ENCODE data around the gene DAPK3. TPM values are rescaled to one million over a fixed set of nuclear protein-coding genes. Genes with fewer than 3 reads are reported as not detected.
A peak's percentile ranks its signal among the peaks of the same experiment; 100 is the strongest.
"Not testable (repeated sequence)": the region's sequence is repeated elsewhere in the genome, so short reads cannot be mapped to it uniquely, and the experiment has no call there.

DAPK3 gene
- total RNA-seq, 4 donors from 2014 or later: 75.6 to 90.9 (median 82.2) TPM

DNA sequence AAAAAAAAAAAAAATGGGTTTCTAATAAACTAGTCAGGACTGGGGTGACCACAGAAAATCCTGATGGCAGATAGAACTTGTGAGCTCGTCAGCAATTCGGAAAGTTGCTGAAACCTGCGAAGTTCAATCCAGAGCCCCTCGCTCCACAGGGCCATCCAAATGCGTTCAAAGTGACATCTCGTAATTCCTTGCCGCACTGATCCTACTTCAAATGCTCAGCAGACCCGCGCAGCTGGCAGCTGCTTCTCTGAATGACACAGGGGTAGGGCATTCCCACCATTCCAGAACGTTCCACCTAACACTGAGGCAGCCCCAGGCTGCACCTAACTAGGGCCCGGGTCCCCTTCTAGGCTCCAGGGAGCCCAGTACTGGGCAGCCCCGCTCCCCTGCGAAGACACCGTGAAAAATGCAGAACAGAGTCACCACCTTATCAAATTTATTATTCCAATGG is 4.8 kb upstream of the DAPK3 start:
- 80 to 81% methylated on average over 14 of the region's 14 CpGs for WGBS, 2 donors
- no peak for TF ChIP-seq CTCF (IDR thresholded peaks at IDR 0.05)
- no peak for TF ChIP-seq POLR2A (IDR thresholded peaks at IDR 0.05)
- no peak overlapping the region for H3K4me3 ChIP-seq (ENCODE audit: low read depth, poor library complexity, severe bottlenecking)
- DNase-seq (ENCODE audit: low spot score in 2 of 2): no peak
- intact Hi-C loops (cut with DNase I; ENCODE audit: low total_unique reads): no loop called here

DNA sequence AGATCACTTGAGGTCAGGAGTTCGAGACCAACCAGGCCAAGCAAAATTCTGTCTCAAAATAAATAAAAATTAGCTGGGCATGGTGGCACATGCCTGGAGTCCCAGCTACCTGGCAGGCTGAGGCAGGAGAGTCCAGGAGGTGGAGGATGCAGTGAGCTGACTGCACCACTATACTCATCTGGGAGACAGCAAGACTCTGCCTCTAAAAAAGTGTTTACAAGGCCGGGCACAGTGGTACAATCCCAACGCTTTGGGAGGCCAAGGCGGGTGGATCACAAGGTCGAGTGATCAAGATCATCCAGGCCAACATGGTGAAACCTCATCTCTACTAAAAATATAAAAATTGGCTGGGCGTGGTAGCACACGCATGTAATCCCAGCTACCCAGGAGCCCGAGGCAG is 4.2 kb upstream of the DAPK3 start:
- 70 to 88% methylated on average over 8 of the region's 8 CpGs for WGBS, 2 donors
- no peak for DNase-seq (ENCODE audit: low spot score in 2 of 2)
- no peak overlapping the region for H3K4me3 ChIP-seq (ENCODE audit: low read depth, poor library complexity, severe bottlenecking)
- TF ChIP-seq POLR2A (IDR thresholded peaks at IDR 0.05) (no peak), CTCF (IDR thresholded peaks at IDR 0.05) (no peak)
- intact Hi-C loops (cut with DNase I; ENCODE audit: low total_unique reads): no loop called here

- peak overlapping the region; percentile 97 for H3K4me3 ChIP-seq (ENCODE audit: low read depth, poor library complexity, severe bottlenecking)
- TF ChIP-seq CTCF (IDR thresholded peaks at IDR 0.05) (no peak), POLR2A (IDR thresholded peaks at IDR 0.05) (no peak)
- peak in 1 of 2 donors; percentile 29 for DNase-seq (ENCODE audit: low spot score in 2 of 2)
- intact Hi-C loops (cut with DNase I; ENCODE audit: low total_unique reads): no loop called here
- whole genome bisulfite sequencing, 2 donors: 1% methylated on average over 21 to 22 of the region's 22 CpGs
Observed at GRCh38 chr19:3970313-3970807, 539 bp downstream of the DAPK3 start.

- peak in 1 of 2 donors; percentile 31 for DNase-seq (ENCODE audit: low spot score in 2 of 2)
- 10 to 15% methylated on average over 23 of the region's 23 CpGs for WGBS, 2 donors
- intact Hi-C loops (cut with DNase I; ENCODE audit: low total_unique reads): no loop called here
- TF ChIP-seq POLR2A (IDR thresholded peaks at IDR 0.05): no peak
- TF ChIP-seq CTCF (IDR thresholded peaks at IDR 0.05): no peak
- H3K4me3 ChIP-seq (ENCODE audit: low read depth, poor library complexity, severe bottlenecking): peak overlapping the region; percentile 97
Observed at GRCh38 chr19:3969435-3970312, 1.2 kb downstream of the DAPK3 start.

DNA sequence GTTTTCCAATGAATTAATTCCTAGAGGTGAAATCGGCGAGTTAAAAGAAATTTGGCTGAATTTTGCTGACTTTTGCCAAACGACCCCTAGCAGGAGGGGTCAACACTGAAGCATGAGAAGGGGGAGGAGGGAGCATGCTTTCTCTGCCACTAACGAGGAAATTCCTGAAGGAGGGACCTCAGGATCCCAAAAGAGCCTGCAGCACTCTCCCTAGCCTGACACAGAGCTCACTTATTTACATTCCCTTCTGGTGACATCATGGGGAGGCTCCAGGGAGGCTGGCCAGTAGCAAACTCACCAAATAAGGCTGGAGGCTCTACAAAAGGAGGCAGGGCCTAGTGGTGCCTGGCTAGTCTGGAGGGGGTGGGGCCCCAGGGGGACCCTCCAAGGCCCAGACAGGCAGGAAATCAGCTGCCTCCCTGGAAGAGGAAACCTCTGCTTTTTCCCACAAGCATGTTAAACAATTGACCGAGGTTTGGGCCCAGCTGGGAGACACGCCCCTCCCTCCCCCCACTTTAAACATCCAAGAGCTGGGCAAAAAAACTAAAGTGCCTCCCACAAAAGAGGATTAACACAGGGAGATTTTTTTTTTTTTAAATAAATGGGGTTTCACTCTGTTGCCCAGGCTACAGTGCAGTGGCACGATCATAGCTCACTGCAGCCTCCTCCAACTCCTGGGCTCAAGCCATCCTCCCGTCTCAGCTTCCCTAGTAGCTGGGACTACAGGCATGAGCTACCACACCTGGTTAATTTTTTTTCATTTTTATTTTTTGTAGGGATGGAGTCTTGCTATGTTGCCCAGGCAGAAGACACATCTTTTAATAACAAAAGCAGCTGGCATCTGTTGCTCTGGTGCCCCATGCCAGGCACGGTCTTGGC is 2.1 kb downstream of the DAPK3 start:
- TF ChIP-seq POLR2A (IDR thresholded peaks at IDR 0.05): no peak
- no peak for TF ChIP-seq CTCF (IDR thresholded peaks at IDR 0.05)
- intact Hi-C loops (cut with DNase I; ENCODE audit: low total_unique reads): no loop called here
- peak; percentile 89 to 96 for DNase-seq (ENCODE audit: low spot score in 2 of 2)
- H3K4me3 ChIP-seq (ENCODE audit: low read depth, poor library complexity, severe bottlenecking): no peak overlapping the region
- WGBS, 2 donors: 15 to 25% methylated on average over 9 of the region's 9 CpGs

GRCh38 chr19:3967983-3968382 is 2.9 kb downstream of the DAPK3 start:
- DNase-seq (ENCODE audit: low spot score in 2 of 2); intact Hi-C loops (cut with DNase I; ENCODE audit: low total_unique reads); H3K4me3 ChIP-seq (ENCODE audit: low read depth, poor library complexity, severe bottlenecking): not testable (repeated sequence)
- WGBS, 2 donors: 92 to 93% methylated on average over 12 of the region's 12 CpGs
